Measurements from ENCODE around the gene MCF2L. TPM values are rescaled to one million over a fixed set of nuclear protein-coding genes. Genes with fewer than 3 reads are reported as not detected.

Gene MCF2L
- total RNA-seq, 1 experiment from 2014 or later: 22.1 TPM

GRCh38 chr13:113126265-113127150 lies 157.5 kb downstream of the MCF2L start:
- no peak for TF ChIP-seq CTCF (IDR thresholded peaks at IDR 0.05; ENCODE audit: insufficient read depth in 1 of 2, low read depth in 1 of 2, low read length in 1 of 2, severe bottlenecking in 1 of 2, unreplicated experiment in 1 of 2)
- Mint-ChIP-seq H3K9me3 (ENCODE audit: unreplicated experiment) (no peaks in the 10 kb centered on the region), H3K4me1 (ENCODE audit: low read depth, unreplicated experiment) (peaks cover 9% of the 10 kb centered on the region), H3K36me3 (ENCODE audit: insufficient read depth, unreplicated experiment) (peaks cover 10% of the 10 kb centered on the region), H3K27me3 (ENCODE audit: insufficient read depth, unreplicated experiment) (no peaks in the 10 kb centered on the region), H3K4me3 (ENCODE audit: unreplicated experiment) (no peak overlapping the region), H3K27ac (ENCODE audit: unreplicated experiment) (no peak overlapping the region)
- peaks cover 21% of the 10 kb centered on the region for H3K4me1 ChIP-seq
- H3K36me3 ChIP-seq (ENCODE audit: control insufficient read depth, insufficient read depth, low read length): no peaks in the 10 kb centered on the region
- no peaks in the 10 kb centered on the region for H3K9me3 ChIP-seq
- H3K4me3 ChIP-seq (ENCODE audit: low read depth, low read length): no peak overlapping the region
- no peaks in the 10 kb centered on the region for H3K27me3 ChIP-seq (replicated peaks; ENCODE audit: control insufficient read depth, insufficient read depth, low read length)
- DNase-seq: no peak
- BruUV-seq (replicated peaks): no TSS peak
- intact Hi-C loops (cut with micrococcal nuclease; ENCODE audit: unreplicated experiment): no loop called here
- ChIA-PET CTCF (no interaction called here), POLR2A (no interaction called here)

GRCh38 chr13:113129480-113129879 lies 160.5 kb downstream of the MCF2L start:
- Histone ChIP-seq H3K36me3 (ENCODE audit: control insufficient read depth, insufficient read depth, low read length) (no peaks in the 10 kb centered on the region), H3K9me3 (no peaks in the 10 kb centered on the region), H3K4me1 (no peaks in the 10 kb centered on the region; the same call in 1 of the 2 replicates), H3K27me3 (replicated peaks; ENCODE audit: control insufficient read depth, insufficient read depth, low read length) (no peaks in the 10 kb centered on the region), H3K4me3 (ENCODE audit: low read depth, low read length) (no peak overlapping the region)
- H3K27me3 Mint-ChIP-seq (ENCODE audit: insufficient read depth, unreplicated experiment): no peaks in the 10 kb centered on the region
- no peaks in the 10 kb centered on the region for H3K36me3 Mint-ChIP-seq (ENCODE audit: insufficient read depth, unreplicated experiment)
- no peak overlapping the region for H3K27ac Mint-ChIP-seq (ENCODE audit: unreplicated experiment)
- intact Hi-C loops (cut with micrococcal nuclease; ENCODE audit: unreplicated experiment): no loop called here
- H3K4me1 Mint-ChIP-seq (ENCODE audit: low read depth, unreplicated experiment): no peaks in the 10 kb centered on the region
- H3K9me3 Mint-ChIP-seq (ENCODE audit: unreplicated experiment): no peaks in the 10 kb centered on the region
- BruUV-seq (replicated peaks): no TSS peak
- TF ChIP-seq CTCF (IDR thresholded peaks at IDR 0.05; ENCODE audit: insufficient read depth in 1 of 2, low read depth in 1 of 2, low read length in 1 of 2, severe bottlenecking in 1 of 2, unreplicated experiment in 1 of 2): no peak
- CTCF ChIA-PET: no interaction called here
- DNase-seq: no peak
- H3K4me3 Mint-ChIP-seq (ENCODE audit: unreplicated experiment): no peak overlapping the region
- POLR2A ChIA-PET: no interaction called here

GRCh38 chr13:113129921-113130750 lies 161.1 kb downstream of the MCF2L start:
- Mint-ChIP-seq H3K36me3 (ENCODE audit: insufficient read depth, unreplicated experiment) (no peaks in the 10 kb centered on the region), H3K9me3 (ENCODE audit: unreplicated experiment) (no peaks in the 10 kb centered on the region), H3K27me3 (ENCODE audit: insufficient read depth, unreplicated experiment) (no peaks in the 10 kb centered on the region), H3K4me3 (ENCODE audit: unreplicated experiment) (no peak overlapping the region), H3K4me1 (ENCODE audit: low read depth, unreplicated experiment) (no peaks in the 10 kb centered on the region), H3K27ac (ENCODE audit: unreplicated experiment) (no peak overlapping the region)
- Histone ChIP-seq H3K9me3 (no peaks in the 10 kb centered on the region), H3K36me3 (ENCODE audit: control insufficient read depth, insufficient read depth, low read length) (no peaks in the 10 kb centered on the region), H3K27me3 (replicated peaks; ENCODE audit: control insufficient read depth, insufficient read depth, low read length) (no peaks in the 10 kb centered on the region), H3K4me1 (no peaks in the 10 kb centered on the region; the same call in 1 of the 2 replicates), H3K4me3 (ENCODE audit: low read depth, low read length) (no peak overlapping the region)
- BruUV-seq (replicated peaks): no TSS peak
- DNase-seq: no peak
- CTCF ChIA-PET: no interaction called here
- intact Hi-C loops (cut with micrococcal nuclease; ENCODE audit: unreplicated experiment): no loop called here
- POLR2A ChIA-PET: no interaction called here
- no peak for TF ChIP-seq CTCF (IDR thresholded peaks at IDR 0.05; ENCODE audit: insufficient read depth in 1 of 2, low read depth in 1 of 2, low read length in 1 of 2, severe bottlenecking in 1 of 2, unreplicated experiment in 1 of 2)

Data from Caco-2 (cell line).